ENCODE results near the gene NKAPD1.

- no peak for TF ChIP-seq NR2C2 (CRISPR knock-in tag; IDR thresholded peaks at IDR 0.05; ENCODE audit: borderline replicate concordance)
- TF ChIP-seq ZNF792 (CRISPR knock-in tag; IDR thresholded peaks at IDR 0.05): no peak
- TF ChIP-seq PHF20 (CRISPR knock-in tag; IDR thresholded peaks at IDR 0.05): no peak
- no peak for TF ChIP-seq EP300 (IDR thresholded peaks at IDR 0.05; ENCODE audit: low read depth in 2 of 2, low read length in 2 of 2)
- TF ChIP-seq EP300 (CRISPR knock-in tag; IDR thresholded peaks at IDR 0.05; ENCODE audit: borderline replicate concordance): no peak
- TF ChIP-seq SMC3 (IDR thresholded peaks at IDR 0.05; ENCODE audit: low read length): no peak
- TF ChIP-seq, protein P1, sequence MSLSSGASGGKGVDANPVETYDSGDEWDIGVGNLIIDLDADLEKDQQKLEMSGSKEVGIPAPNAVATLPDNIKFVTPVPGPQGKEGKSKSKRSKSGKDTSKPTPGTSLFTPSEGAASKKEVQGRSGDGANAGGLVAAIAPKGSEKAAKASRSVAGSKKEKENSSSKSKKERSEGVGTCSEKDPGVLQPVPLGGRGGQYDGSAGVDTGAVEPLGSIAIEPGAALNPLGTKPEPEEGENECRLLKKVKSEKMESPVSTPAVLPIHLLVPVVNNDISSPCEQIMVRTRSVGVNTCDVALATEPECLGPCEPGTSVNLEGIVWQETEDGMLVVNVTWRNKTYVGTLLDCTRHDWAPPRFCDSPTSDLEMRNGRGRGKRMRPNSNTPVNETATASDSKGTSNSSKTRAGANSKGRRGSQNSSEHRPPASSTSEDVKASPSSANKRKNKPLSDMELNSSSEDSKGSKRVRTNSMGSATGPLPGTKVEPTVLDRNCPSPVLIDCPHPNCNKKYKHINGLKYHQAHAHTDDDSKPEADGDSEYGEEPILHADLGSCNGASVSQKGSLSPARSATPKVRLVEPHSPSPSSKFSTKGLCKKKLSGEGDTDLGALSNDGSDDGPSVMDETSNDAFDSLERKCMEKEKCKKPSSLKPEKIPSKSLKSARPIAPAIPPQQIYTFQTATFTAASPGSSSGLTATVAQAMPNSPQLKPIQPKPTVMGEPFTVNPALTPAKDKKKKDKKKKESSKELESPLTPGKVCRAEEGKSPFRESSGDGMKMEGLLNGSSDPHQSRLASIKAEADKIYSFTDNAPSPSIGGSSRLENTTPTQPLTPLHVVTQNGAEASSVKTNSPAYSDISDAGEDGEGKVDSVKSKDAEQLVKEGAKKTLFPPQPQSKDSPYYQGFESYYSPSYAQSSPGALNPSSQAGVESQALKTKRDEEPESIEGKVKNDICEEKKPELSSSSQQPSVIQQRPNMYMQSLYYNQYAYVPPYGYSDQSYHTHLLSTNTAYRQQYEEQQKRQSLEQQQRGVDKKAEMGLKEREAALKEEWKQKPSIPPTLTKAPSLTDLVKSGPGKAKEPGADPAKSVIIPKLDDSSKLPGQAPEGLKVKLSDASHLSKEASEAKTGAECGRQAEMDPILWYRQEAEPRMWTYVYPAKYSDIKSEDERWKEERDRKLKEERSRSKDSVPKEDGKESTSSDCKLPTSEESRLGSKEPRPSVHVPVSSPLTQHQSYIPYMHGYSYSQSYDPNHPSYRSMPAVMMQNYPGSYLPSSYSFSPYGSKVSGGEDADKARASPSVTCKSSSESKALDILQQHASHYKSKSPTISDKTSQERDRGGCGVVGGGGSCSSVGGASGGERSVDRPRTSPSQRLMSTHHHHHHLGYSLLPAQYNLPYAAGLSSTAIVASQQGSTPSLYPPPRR (CRISPR knock-in tag; IDR thresholded peaks at IDR 0.05; ENCODE audit: borderline replicate concordance): no peak
- TF ChIP-seq TSC22D2 (CRISPR knock-in tag; IDR thresholded peaks at IDR 0.05; ENCODE audit: borderline replicate concordance): no peak
- TF ChIP-seq CTCF (CRISPR knock-in tag; IDR thresholded peaks at IDR 0.05): no peak
- no peak for TF ChIP-seq RAD21 (CRISPR knock-in tag; IDR thresholded peaks at IDR 0.05)
- TF ChIP-seq, protein P2, sequence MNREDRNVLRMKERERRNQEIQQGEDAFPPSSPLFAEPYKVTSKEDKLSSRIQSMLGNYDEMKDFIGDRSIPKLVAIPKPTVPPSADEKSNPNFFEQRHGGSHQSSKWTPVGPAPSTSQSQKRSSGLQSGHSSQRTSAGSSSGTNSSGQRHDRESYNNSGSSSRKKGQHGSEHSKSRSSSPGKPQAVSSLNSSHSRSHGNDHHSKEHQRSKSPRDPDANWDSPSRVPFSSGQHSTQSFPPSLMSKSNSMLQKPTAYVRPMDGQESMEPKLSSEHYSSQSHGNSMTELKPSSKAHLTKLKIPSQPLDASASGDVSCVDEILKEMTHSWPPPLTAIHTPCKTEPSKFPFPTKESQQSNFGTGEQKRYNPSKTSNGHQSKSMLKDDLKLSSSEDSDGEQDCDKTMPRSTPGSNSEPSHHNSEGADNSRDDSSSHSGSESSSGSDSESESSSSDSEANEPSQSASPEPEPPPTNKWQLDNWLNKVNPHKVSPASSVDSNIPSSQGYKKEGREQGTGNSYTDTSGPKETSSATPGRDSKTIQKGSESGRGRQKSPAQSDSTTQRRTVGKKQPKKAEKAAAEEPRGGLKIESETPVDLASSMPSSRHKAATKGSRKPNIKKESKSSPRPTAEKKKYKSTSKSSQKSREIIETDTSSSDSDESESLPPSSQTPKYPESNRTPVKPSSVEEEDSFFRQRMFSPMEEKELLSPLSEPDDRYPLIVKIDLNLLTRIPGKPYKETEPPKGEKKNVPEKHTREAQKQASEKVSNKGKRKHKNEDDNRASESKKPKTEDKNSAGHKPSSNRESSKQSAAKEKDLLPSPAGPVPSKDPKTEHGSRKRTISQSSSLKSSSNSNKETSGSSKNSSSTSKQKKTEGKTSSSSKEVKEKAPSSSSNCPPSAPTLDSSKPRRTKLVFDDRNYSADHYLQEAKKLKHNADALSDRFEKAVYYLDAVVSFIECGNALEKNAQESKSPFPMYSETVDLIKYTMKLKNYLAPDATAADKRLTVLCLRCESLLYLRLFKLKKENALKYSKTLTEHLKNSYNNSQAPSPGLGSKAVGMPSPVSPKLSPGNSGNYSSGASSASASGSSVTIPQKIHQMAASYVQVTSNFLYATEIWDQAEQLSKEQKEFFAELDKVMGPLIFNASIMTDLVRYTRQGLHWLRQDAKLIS (CRISPR knock-in tag; IDR thresholded peaks at IDR 0.05): no peak
- no peak for TF ChIP-seq SP4 (CRISPR knock-in tag; IDR thresholded peaks at IDR 0.05)
Measured at GRCh38 chr11:112121981-112122615, 48.0 kb downstream of the NKAPD1 start.
